HG02981 (cell line): ENCODE data around the gene CASTOR2.
"Not testable (repeated sequence)": the region's sequence is repeated elsewhere in the genome, so short reads cannot be mapped to it uniquely, and the experiment has no call there.

Experiments
- ATAC-seq: cut with Tn5 transposase; IDR thresholded peaks from one replicate; pipeline ENCODE4 v1.9.1; 2021; ENCODE audit warnings: mild to moderate bottlenecking, moderate library complexity; ENCODE audit not compliant: unreplicated experiment

CASTOR2 gene

GRCh38 chr7:74964511-74965119, at the start of gene CASTOR2:
Gene CASTOR2, plus strand, starts transcription at chr7:74964705. Its CDS starts 281 bp downstream, at chr7:74964986.
- ATAC-seq = peak; percentile 89

- not testable (repeated sequence) for ATAC-seq
These were observed 42.1 kb upstream of the CASTOR2 start for GRCh38 chr7:74922321-74922890.

- ATAC-seq = not testable (repeated sequence)
These were observed 40.9 kb upstream of the CASTOR2 start for GRCh38 chr7:74923644-74924043.

GRCh38 chr7:74926968-74927367, 37.5 kb upstream of the CASTOR2 start:
- not testable (repeated sequence) for ATAC-seq

GRCh38 chr7:74931563-74932328, 32.8 kb upstream of the CASTOR2 start:
- ATAC-seq = not testable (repeated sequence)

- ATAC-seq = not testable (repeated sequence)
These were observed 25.1 kb upstream of the CASTOR2 start for GRCh38 chr7:74939429-74939828.

GRCh38 chr7:74941302-74942069, 23.0 kb upstream of the CASTOR2 start:
- not testable (repeated sequence) for ATAC-seq

GRCh38 chr7:74943923-74944322, 20.6 kb upstream of the CASTOR2 start:
- not testable (repeated sequence) for ATAC-seq

GRCh38 chr7:74947741-74948140, 16.8 kb upstream of the CASTOR2 start:
- not testable (repeated sequence) for ATAC-seq

GRCh38 chr7:74953774-74954173, 10.7 kb upstream of the CASTOR2 start:
- not testable (repeated sequence) for ATAC-seq

GRCh38 chr7:74958328-74958727, 6.2 kb upstream of the CASTOR2 start:
- not testable (repeated sequence) for ATAC-seq

GRCh38 chr7:74963704-74964510, 598 bp upstream of the CASTOR2 start:
- not testable (repeated sequence) for ATAC-seq

- ATAC-seq = not testable (repeated sequence)
These were observed 1.8 kb downstream of the CASTOR2 start for GRCh38 chr7:74966208-74966854.

- not testable (repeated sequence) for ATAC-seq
These were observed 2.4 kb downstream of the CASTOR2 start for GRCh38 chr7:74966909-74967308.

GRCh38 chr7:74971431-74971830, 6.9 kb downstream of the CASTOR2 start:
- not testable (repeated sequence) for ATAC-seq

- ATAC-seq = not testable (repeated sequence)
These were observed 7.9 kb downstream of the CASTOR2 start for GRCh38 chr7:74972377-74972776.

GRCh38 chr7:74975959-74976358, 11.5 kb downstream of the CASTOR2 start:
- ATAC-seq = not testable (repeated sequence)

GRCh38 chr7:74977523-74977922, 13.0 kb downstream of the CASTOR2 start:
- ATAC-seq = not testable (repeated sequence)

- not testable (repeated sequence) for ATAC-seq
These were observed 23.9 kb downstream of the CASTOR2 start for GRCh38 chr7:74988436-74988835.

- no peak for ATAC-seq
These were observed 28.6 kb downstream of the CASTOR2 start for GRCh38 chr7:74993121-74993520.
